Fibroblast of gingiva (primary cell): ENCODE data around the gene CXCL13.
"Not testable (repeated sequence)": the region's sequence is repeated elsewhere in the genome, so short reads cannot be mapped to it uniquely, and the experiment has no call there.

Experiments used
- DNase-seq: peaks from one replicate; pipeline ENCODE4 v3.0.0-alpha.2; 2011; ENCODE audit warnings: low read depth

CXCL13 gene

DNA sequence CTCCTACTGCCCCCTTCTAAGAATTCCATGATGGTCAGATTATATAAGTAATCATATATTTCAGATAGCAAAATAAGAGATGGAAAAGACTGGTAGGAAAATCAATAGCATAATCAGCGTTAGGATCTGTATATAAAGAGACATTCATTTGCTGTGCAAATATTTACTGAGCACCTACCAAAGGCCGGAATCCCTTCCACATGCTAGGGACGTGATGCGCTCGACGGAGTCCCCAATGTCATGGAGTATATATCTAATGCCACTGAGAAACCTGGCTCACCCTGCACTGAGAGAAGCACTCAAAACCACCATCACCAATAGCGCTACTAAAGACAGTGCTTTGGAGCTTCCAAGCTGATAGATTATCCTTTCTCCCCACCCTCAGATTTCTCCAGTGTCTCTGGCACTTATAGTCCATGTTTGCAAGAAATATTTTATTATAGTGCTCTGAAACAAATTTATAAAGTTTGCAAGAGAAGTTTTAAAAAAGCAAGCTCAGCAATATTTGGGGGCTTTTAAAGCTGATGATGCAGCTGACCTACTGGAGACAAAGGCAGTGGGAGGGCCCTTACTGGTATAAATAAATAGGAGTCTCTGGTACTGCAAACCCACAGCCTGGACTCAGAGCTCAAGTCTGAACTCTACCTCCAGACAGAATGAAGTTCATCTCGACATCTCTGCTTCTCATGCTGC lies at the start of gene CXCL13:
TSS of gene CXCL13 (plus strand) at position 611 of the 693 bp plus-strand sequence. CDS start at position 657, 46 bp downstream.
- DNase-seq: no peak

DNA sequence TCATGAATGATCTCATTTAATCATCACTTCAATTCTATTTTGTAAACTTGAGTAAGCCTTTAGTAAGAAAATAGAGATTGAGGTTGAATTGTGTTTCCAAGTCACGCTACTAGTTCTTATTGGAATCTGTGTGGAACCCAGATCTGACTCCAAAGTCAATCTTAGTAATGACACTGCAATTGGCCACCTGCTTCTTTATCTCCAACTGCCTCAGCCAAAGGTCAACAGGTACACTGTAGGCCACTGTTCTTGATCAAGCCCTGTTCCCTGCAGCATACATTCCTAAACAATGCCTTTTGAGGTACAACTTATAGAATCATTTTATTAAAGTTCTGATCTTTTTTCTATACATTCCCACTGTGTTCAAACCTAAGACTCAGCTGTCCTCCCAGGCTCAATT lies 45.5 kb upstream of the CXCL13 start:
- no peak for DNase-seq

- DNase-seq: not testable (repeated sequence)
Observed at GRCh38 chr4:77561720-77562119, 43.9 kb upstream of the CXCL13 start.

GRCh38 chr4:77564231-77564630 lies 41.4 kb upstream of the CXCL13 start:
- DNase-seq: peak; percentile 77

- peak; percentile 34 for DNase-seq
Observed at GRCh38 chr4:77566148-77566547, 39.5 kb upstream of the CXCL13 start.

GRCh38 chr4:77567549-77567948 lies 38.1 kb upstream of the CXCL13 start:
- DNase-seq: no peak

DNA sequence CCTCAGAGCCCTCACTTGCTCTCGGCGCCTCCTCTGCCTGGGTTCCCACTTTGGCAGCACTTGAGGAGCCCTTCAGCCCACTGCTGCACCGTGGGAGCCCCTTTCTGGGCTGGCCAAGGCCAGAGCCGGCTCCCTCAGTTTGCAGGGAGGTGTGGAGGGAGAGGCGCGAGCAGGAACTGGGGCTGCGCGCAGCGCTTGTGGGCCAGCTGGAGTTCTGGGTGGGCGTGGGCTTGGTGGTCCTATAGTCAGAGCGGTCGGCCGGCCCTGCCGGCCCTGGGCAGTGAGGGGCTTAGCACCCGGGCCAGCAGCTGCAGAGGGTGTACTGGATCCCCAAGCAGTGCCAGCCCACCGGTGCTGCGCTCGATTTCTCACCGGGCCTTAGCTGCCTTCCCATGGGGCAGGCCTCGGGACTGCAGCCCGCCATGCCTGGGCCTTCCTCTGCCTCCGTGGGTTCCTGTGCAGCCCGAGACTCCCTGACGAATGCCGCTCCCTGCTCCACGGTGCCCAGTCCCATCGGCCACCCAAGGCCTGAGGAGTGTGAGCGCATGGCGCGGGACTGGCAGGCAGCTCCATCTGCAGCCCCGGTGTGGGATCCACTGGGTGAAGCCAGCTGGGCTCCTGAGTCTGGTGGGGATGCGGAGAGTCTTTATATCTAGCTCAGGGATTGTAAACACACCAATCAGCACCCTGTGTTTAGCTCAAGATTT lies 35.0 kb upstream of the CXCL13 start:
- DNase-seq: not testable (repeated sequence)

- DNase-seq: no peak
Observed at GRCh38 chr4:77576351-77576750, 29.3 kb upstream of the CXCL13 start.

GRCh38 chr4:77578145-77578544 lies 27.5 kb upstream of the CXCL13 start:
- DNase-seq: no peak

GRCh38 chr4:77579406-77580076 lies 26.1 kb upstream of the CXCL13 start:
- peak; percentile 70 for DNase-seq

DNA sequence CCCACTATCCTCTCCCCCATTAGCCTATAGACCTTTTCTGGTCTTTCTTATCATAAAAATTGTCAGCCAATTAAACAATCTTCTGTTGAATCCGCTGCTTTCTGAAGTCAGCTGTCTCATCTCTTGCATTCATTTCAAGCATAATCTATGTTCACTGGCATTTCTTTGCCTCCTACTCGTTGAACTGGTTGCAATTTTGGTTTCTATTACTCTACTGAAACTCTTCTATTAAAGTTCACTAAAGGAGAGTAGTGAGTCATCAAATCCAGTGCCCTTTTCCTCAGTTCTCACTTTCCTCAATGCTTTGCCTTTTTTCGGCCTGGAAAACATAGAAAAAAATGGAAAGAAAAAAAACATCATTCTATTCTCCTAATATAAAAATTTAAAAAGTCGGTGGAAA lies 23.9 kb upstream of the CXCL13 start:
- peak; percentile 12 for DNase-seq

GRCh38 chr4:77582156-77582555 lies 23.5 kb upstream of the CXCL13 start:
- no peak for DNase-seq

GRCh38 chr4:77582711-77583110 lies 22.9 kb upstream of the CXCL13 start:
- no peak for DNase-seq

DNA sequence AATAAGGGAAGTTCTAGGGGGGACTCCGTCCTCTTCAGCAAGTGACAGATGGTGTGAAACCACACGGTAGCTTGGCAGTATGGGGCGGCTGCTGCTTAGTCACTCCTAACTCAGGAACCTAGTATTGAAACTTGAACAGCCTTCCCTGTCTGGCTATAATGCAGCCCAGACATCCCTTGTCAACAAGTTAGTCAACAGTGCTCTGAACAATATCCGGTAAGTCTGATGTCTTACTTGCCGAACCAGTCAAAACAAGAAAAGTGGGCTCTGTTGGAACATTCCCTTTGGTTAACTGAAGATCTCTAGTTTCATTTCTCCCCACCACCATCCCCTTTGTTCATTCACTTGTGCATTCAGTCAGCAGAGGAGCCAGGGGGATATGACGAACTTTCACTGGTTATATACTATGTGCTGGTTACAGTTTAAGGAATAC lies 18.7 kb upstream of the CXCL13 start:
- no peak for DNase-seq

DNA sequence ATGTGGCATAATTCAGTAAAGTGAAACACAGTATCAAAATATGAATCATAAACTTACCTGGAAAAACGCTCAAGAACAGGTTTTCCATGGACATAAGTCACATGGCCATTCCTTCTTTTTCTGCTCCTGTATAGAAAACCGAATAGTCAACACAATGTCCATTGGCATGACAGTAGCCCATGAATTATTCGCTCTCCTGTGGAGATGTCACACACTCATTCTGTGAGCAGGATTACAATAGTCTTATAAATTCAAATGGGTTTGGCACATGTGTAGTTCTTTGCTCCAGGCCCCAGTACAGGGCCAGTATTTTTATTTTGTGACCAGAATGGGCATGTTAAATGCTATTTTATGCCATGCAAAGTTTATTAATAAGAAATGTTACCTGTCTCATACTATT lies 15.1 kb upstream of the CXCL13 start:
- no peak for DNase-seq

DNA sequence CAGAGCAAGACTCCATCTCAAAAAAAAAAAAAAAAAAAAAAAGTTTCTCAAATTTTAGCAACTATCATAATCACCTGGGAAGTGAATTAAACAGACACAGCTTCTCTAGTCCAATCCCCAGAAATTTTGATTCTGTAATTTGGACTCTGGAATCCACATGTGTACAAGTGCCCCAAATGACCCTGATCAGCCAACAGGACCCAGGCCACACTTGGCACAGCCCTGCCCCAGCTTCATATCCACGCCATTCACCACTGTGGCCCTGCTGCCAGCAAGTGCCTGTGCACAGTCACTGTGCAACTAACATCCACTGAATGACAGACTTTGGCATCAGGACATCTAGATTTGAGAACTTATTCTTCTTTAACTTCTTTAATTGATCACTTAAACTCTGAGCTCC lies 14.1 kb upstream of the CXCL13 start:
- DNase-seq: no peak

- no peak for DNase-seq
Observed at GRCh38 chr4:77593101-77593500, 12.5 kb upstream of the CXCL13 start.

DNA sequence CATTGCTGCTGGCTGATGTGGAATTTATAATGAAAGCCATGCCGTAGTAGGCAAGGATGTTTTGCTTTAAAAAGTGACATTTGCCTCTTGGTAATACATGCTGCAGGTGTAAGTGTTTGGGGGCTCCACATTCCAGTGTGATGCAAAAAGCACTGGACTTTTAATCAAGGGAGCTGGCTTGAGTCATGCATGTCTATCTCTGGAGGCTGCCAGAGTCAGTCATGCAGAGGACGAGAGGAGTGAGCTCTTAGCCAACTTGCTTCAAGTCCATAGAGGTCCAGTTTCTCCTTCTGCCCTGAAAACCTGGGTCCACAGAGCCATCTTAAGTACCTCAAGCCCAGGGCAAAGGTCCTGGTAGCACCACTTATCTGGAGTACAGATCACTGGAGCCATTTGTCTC lies 11.6 kb upstream of the CXCL13 start:
- DNase-seq: peak; percentile 10

- DNase-seq: no peak
Observed at GRCh38 chr4:77595364-77595973, 10.2 kb upstream of the CXCL13 start.

- DNase-seq: peak; percentile 36
Observed at GRCh38 chr4:77599378-77599777, 6.2 kb upstream of the CXCL13 start.

- DNase-seq: peak; percentile 13
Observed at GRCh38 chr4:77600521-77601451, 4.8 kb upstream of the CXCL13 start.
